Pancreas (tissue), 10 donors: ENCODE data around the gene ILK. TPM values are rescaled to one million over a fixed set of nuclear protein-coding genes. Genes with fewer than 3 reads are reported as not detected.

ENCODE experiments used
- ATAC-seq, 4 donors: fragments of 200-7000 bp; cut with Tn5 transposase; one replicate each; pipeline versions ENCODE4 v1.8.0 to v1.9.1; 2020; ENCODE audit warnings: mild to moderate bottlenecking in 4 of 4, moderate library complexity in 4 of 4
- DNase-seq, 6 donors: peaks; one replicate each; pipeline ENCODE4 v3.0.0-alpha.2; 2020
- FAIRE-seq: peaks from 2 replicates; lab custom pipeline; 2012; peaks lifted over from hg19 to GRCh38; lab: Jason Lieb, UNC
- H3K27ac ChIP-seq, 4 donors: fragments of 200-600 bp; sonication (generic); 1 replicate in 3 of 4; 2 replicates in 1 of 4; pipeline versions ENCODE4 v1.5.0 to v1.8.0; 2020
- H3K27me3 ChIP-seq, 4 donors: fragments of 200-600 bp; one replicate each; pipeline ENCODE4 v1.8.0; 2021
- H3K36me3 ChIP-seq, 3 donors: fragments of 200-600 bp; sonication (generic) in 1 of 3; one replicate each; pipeline versions ENCODE4 v1.5.0 to v1.8.0; 2020 to 2021
- H3K4me1 ChIP-seq, 3 donors: fragments of 200-600 bp; one replicate each; pipeline ENCODE4 v1.8.0; 2021
- H3K4me3 ChIP-seq, 4 donors: fragments of 200-600 bp; sonication (generic) in 2 of 4; one replicate each; pipeline versions ENCODE4 v1.5.0 to v1.8.0; 2020 to 2021
- H3K9me3 ChIP-seq, 4 donors: fragments of 200-600 bp; one replicate each; pipeline ENCODE4 v1.8.0; 2021
- CTCF ChIP-seq, 4 donors: fragments of 200-600 bp; sonication (generic) in 3 of 4; IDR thresholded peaks; one replicate each; pipeline versions ENCODE4 v1.5.0 to v1.8.0; 2021; ENCODE audit warnings: antibody characterized with exemption in 4 of 4
- WGBS, 2 donors: extraction: QIAGEN DNeasy Blood & Tissue Kit; methylation state at CpG; one replicate each; pipeline ENCODE4 v1.1.7; 2013; 5-methylcytosine and 5-hydroxymethylcytosine counted together
- intact Hi-C, 3 donors: fragments of 100-400 bp; cut with DNase I; formaldehyde crosslinking; loops; one replicate each; pipeline versions ENCODE4 v1.11.1 to v1.14.2; 2022
- polyA plus RNA-seq, 2 donors: library from polyadenylated mRNA; stranded (reverse); fragments of 200-250 nt; gene quantifications; one replicate each; pipeline ENCODE4 v1.2.3, GENCODE V29; 2013
- total RNA-seq, 6 donors: library from RNA; stranded (reverse); fragmentation: NEBNext Ultra II Directional in 4 of 6; extraction: Animal tissue kit (Norgen Biotek cat#: 25700) in 4 of 6; gene quantifications; one replicate each; pipeline versions ENCODE4 v1.2.1 to v1.2.4, GENCODE V29; 2021 to 2023
- donor health status: healthy with polysubstance abuse.
- donor health status: DM: no; HTN: no; CAD: no; lungs with moderate emphysema.
- donor health status: DM: no; HTN: no; CAD: no.
- donor health status: control.
- donor health status: control.
- donor health status: Bipolar disorder and iron deficiency.
- donor health status: DM: yes; HTN: yes; CAD: no.
- donor health status: DM: no; HTN: no; CAD: no.
- donor health status: DM: no; HTN: no; CAD: no.
- donor health status: DM: yes; HTN: yes; CAD: no.

ILK gene
- total and polyA plus RNA-seq, 8 donors: 47.9 to 137 (median 70.4) TPM

DNA sequence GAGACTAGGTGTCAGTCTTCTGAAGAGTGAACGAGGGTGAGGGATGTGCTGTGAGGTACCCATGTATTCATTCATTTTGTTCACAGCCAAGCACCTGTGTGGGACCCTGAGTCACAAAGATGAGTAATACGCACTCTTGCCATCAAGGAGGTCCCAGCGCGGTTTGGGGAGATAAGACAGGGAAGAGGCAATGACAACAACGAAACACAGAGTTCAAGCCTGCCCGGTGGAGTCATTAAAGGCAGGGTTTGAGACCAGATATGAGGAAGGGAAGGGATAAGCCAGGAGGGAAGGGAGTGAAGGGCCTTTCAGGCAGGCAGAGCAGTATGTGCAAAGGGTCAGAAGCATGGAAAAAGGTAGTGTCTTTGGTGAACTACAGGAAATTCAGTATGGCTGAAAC lies 47.4 kb downstream of the ILK start:
- Histone ChIP-seq H3K4me1 (no peaks in the 10 kb centered on the region), H3K27me3 (no peaks in the 10 kb centered on the region), H3K27ac (no peak overlapping the region), H3K9me3 (no peaks in the 10 kb centered on the region), H3K36me3 (no peaks in the 10 kb centered on the region), H3K4me3 (no peak overlapping the region)
- ATAC-seq: no peak
- WGBS, 2 donors: 58 to 67% methylated on average over 6 of the region's 6 CpGs
- DNase-seq: no peak
- FAIRE-seq: no peak
- TF ChIP-seq CTCF (IDR thresholded peaks at IDR 0.05): no peak
- intact Hi-C loops: no loop called here

GRCh38 chr11:6652182-6652581 lies 48.6 kb downstream of the ILK start:
- H3K27me3 ChIP-seq: no peaks in the 10 kb centered on the region
- intact Hi-C loops: no loop called here
- H3K9me3 ChIP-seq: no peaks in the 10 kb centered on the region
- DNase-seq (no peak), ATAC-seq (no peak), FAIRE-seq (no peak)
- 49 to 61% methylated on average over 3 of the region's 3 CpGs for WGBS, 2 donors
- TF ChIP-seq CTCF (IDR thresholded peaks at IDR 0.05): no peak
- H3K36me3 ChIP-seq: no peaks in the 10 kb centered on the region
- no peak overlapping the region for H3K4me3 ChIP-seq
- no peak overlapping the region for H3K27ac ChIP-seq
- H3K4me1 ChIP-seq: no peaks in the 10 kb centered on the region

GRCh38 chr11:6653097-6653496 lies 49.5 kb downstream of the ILK start:
- no peak for TF ChIP-seq CTCF (IDR thresholded peaks at IDR 0.05)
- DNase-seq: no peak
- H3K4me3 ChIP-seq: no peak overlapping the region
- FAIRE-seq: no peak
- intact Hi-C loops: no loop called here
- no peaks in the 10 kb centered on the region for H3K9me3 ChIP-seq
- H3K27me3 ChIP-seq: no peaks in the 10 kb centered on the region
- H3K27ac ChIP-seq: no peak overlapping the region
- H3K36me3 ChIP-seq: no peaks in the 10 kb centered on the region
- 86 to 88% methylated on average over 1 of the region's 1 CpG for WGBS, 2 donors
- H3K4me1 ChIP-seq: no peaks in the 10 kb centered on the region
- ATAC-seq: no peak

GRCh38 chr11:6653656-6654055 lies 50.1 kb downstream of the ILK start:
- DNase-seq (no peak), ATAC-seq (no peak), FAIRE-seq (no peak)
- H3K27ac ChIP-seq: no peak overlapping the region
- H3K4me1 ChIP-seq: no peaks in the 10 kb centered on the region
- no peaks in the 10 kb centered on the region for H3K9me3 ChIP-seq
- intact Hi-C loops: no loop called here
- no peaks in the 10 kb centered on the region for H3K36me3 ChIP-seq
- no peaks in the 10 kb centered on the region for H3K27me3 ChIP-seq
- no peak overlapping the region for H3K4me3 ChIP-seq
- WGBS, 2 donors: 88 to 92% methylated on average over 2 of the region's 2 CpGs
- no peak for TF ChIP-seq CTCF (IDR thresholded peaks at IDR 0.05)

DNA sequence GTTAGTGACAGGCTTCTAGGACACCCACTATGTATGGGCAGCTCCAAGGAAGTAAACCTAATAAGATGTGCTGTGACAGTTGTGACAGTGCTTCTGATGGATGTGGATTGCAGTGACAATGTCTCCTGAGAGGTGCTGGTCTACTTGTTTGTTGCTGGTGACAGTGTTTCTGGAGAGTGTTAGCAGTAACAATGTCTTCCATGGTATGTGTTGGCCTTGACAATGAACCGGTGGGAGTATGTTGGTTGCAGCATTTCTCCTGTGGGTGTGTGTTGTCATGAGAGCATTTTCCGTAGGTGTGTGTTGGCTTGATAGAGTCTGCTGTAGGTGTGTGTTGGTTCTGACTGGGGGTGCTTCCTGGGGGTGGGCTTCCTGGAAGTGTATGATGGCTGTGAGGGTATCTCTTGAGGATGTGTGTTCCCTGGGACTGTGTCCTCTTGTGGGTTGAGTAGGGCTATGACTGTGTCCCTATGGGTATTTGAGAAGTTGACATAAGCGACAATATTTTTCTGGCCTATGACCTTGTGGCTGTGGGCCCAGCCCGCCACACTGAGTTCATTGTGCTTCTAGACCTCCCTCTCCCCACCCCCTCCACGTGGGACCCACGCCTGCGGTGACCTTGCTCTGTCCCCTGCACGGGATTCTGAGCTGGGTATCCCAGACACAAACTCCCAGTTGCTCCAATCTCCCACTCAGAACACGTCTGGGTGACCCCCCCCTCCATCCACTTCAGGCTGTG lies 50.9 kb downstream of the ILK start:
- no peaks in the 10 kb centered on the region for H3K9me3 ChIP-seq
- no peaks in the 10 kb centered on the region for H3K4me1 ChIP-seq
- H3K4me3 ChIP-seq: peak overlapping the region in 1 of 4 donors; percentile 29
- H3K27ac ChIP-seq: no peak overlapping the region
- DNase-seq (peak in 4 of 6 donors; percentile 60 to 73 (median 64)), ATAC-seq (peak; percentile 40 to 87 (median 73)), FAIRE-seq (no peak)
- intact Hi-C loops: no loop called here
- no peaks in the 10 kb centered on the region for H3K36me3 ChIP-seq
- WGBS, 2 donors: 40 to 49% methylated on average over 9 of the region's 9 CpGs
- no peak for TF ChIP-seq CTCF (IDR thresholded peaks at IDR 0.05)
- no peaks in the 10 kb centered on the region for H3K27me3 ChIP-seq
